ENCODE data around the gene SPATS2. TPM values are rescaled to one million over a fixed set of nuclear protein-coding genes. Genes with fewer than 3 reads are reported as not detected.
A peak's percentile ranks its signal among the peaks of the same experiment; 100 is the strongest.

The SPATS2 gene
- total and polyA plus RNA-seq, 2 donors (not counting 1 experiment from before 2014, with no cell fraction given), result 22.1 to 43.6 TPM

DNA sequence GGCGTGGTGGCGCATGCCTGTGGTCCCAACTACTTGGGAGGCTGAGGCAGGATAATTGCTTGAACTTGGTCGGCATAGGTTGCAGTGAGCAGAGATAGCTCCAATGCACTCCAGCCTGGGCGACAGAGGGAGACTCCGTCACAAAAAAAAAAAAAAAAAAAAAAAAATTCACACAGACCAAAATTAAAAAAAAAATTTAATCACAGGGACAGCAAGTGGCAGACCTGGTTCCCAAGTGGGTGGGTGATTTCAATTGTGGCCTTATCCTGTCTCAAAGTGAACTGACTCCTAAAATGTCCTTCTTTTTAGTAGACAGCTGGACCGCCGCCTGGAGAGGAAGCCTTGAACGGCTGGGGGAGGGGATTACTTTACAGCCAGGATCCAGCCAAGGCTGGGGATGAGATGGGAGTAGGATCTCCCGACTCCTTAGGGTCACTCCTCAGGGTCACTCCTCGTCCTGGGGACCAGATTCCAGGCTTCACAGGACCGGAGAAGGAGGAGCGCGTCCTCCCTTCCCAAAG lies 170.0 kb downstream of the SPATS2 start:
- H3K4me3 ChIP-seq (replicated peaks in 1 of 4; ENCODE audit: control extremely low read depth in 1 of 4, insufficient read depth in 1 of 4, low read depth in 3 of 4, low read length in 4 of 4), result peak overlapping the region in 2 of 4 experiments; percentile 37 to 43
- no peak overlapping the region for H3K9ac ChIP-seq (ENCODE audit: insufficient read depth, low read length)
- no peaks in the 10 kb centered on the region for H4K20me1 ChIP-seq (ENCODE audit: control insufficient read depth, extremely low read depth, insufficient read depth, low read length)
- no peak overlapping the region for H2AFZ ChIP-seq (ENCODE audit: low read length)
- H3K27ac ChIP-seq (ENCODE audit: insufficient read depth, low read length), result no peak overlapping the region
- no peak for TF ChIP-seq EZH2 (IDR thresholded peaks at IDR 0.05; ENCODE audit: low read length, missing control alignments)
- TF ChIP-seq, protein P1, sequence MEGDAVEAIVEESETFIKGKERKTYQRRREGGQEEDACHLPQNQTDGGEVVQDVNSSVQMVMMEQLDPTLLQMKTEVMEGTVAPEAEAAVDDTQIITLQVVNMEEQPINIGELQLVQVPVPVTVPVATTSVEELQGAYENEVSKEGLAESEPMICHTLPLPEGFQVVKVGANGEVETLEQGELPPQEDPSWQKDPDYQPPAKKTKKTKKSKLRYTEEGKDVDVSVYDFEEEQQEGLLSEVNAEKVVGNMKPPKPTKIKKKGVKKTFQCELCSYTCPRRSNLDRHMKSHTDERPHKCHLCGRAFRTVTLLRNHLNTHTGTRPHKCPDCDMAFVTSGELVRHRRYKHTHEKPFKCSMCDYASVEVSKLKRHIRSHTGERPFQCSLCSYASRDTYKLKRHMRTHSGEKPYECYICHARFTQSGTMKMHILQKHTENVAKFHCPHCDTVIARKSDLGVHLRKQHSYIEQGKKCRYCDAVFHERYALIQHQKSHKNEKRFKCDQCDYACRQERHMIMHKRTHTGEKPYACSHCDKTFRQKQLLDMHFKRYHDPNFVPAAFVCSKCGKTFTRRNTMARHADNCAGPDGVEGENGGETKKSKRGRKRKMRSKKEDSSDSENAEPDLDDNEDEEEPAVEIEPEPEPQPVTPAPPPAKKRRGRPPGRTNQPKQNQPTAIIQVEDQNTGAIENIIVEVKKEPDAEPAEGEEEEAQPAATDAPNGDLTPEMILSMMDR (conservative IDR thresholded peaks at IDR 0.05 in 1 of 2, IDR thresholded peaks at IDR 0.05 in 1 of 2; ENCODE audit: low read depth in 1 of 2, low read length in 2 of 2), result no peak
- DNase-seq (ENCODE audit: low read depth in 2 of 2), result no peak
- H3K36me3 ChIP-seq (ENCODE audit: control insufficient read depth, insufficient read depth, low read length), result no peaks in the 10 kb centered on the region
- H3K9me3 ChIP-seq (ENCODE audit: control insufficient read depth, insufficient read depth, low read depth, low read length), result no peaks in the 10 kb centered on the region
- H3K4me2 ChIP-seq (ENCODE audit: extremely low read depth, insufficient read depth, low read length), result peak overlapping the region; percentile 66
- H3K27me3 ChIP-seq (ENCODE audit: control insufficient read depth, insufficient read depth, low read length), result peaks cover 33% of the 10 kb centered on the region
- no peaks in the 10 kb centered on the region for H3K79me2 ChIP-seq (ENCODE audit: control insufficient read depth, insufficient read depth, low read length)
- peaks cover 7% of the 10 kb centered on the region for H3K4me1 ChIP-seq (ENCODE audit: control insufficient read depth, extremely low read depth, insufficient read depth, low read length)

DNA sequence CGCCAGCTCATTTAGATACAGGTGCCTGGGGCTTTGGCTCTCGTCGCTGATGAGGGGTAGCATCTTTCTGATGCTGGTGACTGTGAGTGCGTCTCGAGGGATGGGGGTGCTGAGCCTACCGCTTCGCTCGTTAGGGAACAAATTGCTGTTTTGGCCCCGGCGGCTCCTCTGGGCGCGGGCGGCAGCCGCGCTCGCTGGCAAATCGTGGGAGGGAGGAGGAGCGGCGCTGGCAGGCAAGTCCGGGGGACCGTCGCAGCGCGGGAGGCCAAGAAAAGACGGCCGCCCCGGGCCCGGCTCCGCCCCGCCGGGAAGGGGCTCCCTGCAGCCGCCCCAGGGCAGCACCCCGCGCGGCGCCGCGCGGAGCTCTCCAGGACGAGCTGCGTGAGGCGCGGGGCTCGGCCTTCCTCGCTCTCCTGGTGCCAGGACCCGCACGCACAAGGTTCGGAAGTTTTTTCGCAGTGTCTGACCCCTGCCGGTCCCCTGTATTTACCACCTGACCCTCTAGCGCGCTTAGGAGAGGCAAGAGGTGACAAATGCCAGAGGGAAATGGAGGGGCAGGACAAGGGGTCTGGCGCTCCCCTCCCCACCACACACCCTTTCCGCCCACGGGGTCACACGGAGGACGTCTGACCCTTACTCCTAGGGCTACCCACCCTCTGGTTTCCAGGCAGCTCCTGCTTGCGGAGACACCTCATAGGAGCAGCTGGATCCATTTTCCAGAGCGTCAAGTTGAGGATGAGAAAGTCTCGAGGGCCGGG lies 170.7 kb downstream of the SPATS2 start:
- no peak for DNase-seq (ENCODE audit: low read depth in 2 of 2)
- TF ChIP-seq EZH2 (IDR thresholded peaks at IDR 0.05; ENCODE audit: low read length, missing control alignments), result peak; percentile 95
- TF ChIP-seq, protein P1 (conservative IDR thresholded peaks at IDR 0.05 in 1 of 2, IDR thresholded peaks at IDR 0.05 in 1 of 2; ENCODE audit: low read depth in 1 of 2, low read length in 2 of 2), result no peak
- Histone ChIP-seq H3K4me1 (ENCODE audit: control insufficient read depth, extremely low read depth, insufficient read depth, low read length) (peaks cover 7% of the 10 kb centered on the region), H3K27me3 (ENCODE audit: control insufficient read depth, insufficient read depth, low read length) (peaks cover 33% of the 10 kb centered on the region), H3K9ac (ENCODE audit: insufficient read depth, low read length) (no peak overlapping the region), H3K4me3 (replicated peaks in 1 of 4; ENCODE audit: control extremely low read depth in 1 of 4, insufficient read depth in 1 of 4, low read depth in 3 of 4, low read length in 4 of 4) (peak overlapping the region; percentile 2 to 44 (median 36)), H3K4me2 (ENCODE audit: extremely low read depth, insufficient read depth, low read length) (peak overlapping the region; percentile 66), H3K79me2 (ENCODE audit: control insufficient read depth, insufficient read depth, low read length) (no peaks in the 10 kb centered on the region), H3K27ac (ENCODE audit: insufficient read depth, low read length) (no peak overlapping the region), H3K9me3 (ENCODE audit: control insufficient read depth, insufficient read depth, low read depth, low read length) (no peaks in the 10 kb centered on the region), H3K36me3 (ENCODE audit: control insufficient read depth, insufficient read depth, low read length) (no peaks in the 10 kb centered on the region), H2AFZ (ENCODE audit: low read length) (no peak overlapping the region), H4K20me1 (ENCODE audit: control insufficient read depth, extremely low read depth, insufficient read depth, low read length) (no peaks in the 10 kb centered on the region)

DNA sequence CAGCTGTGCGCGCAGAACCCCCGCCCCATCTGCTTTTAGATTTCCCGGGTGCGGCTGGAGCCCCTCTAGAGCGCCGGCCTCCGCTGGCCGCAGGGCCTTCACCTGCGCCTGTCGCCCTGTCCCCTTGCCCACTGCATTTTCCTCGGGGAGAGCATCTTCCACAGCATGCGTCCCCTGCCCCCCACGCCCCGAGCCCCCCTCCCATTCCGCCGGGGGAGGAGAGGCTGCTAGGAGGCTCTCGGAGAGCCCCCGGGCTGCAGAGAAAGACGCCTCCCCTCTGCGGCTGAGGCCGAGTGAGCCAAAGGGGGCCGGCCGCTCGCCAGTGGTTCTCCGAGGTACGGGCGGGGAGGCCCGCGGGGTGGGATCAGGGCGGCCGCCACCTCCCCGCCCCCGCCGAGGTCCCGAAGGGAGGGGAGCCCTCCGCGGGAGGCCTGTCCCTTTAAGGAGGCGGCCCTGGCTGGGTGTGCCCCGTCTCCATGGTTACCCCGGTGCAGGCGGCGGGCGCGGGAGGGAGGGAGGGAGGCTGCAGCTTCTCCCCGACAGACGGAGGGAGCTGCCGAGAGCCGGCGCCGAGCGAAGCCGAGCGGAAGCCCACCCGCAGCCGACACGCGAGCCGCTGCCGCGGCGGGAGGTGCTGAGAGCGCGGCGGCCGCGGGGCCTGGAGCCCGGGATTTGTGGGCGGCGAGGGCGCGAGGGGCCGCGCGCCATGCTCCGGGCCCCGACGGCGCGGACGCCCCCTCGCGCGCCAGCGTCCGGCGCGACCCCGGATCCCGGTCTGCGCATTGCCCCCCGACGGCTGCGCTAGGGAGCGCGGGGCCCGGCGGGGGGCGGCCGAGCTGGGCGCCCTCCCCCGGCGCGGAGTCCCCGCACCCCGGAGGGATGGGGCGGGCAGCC lies 171.5 kb downstream of the SPATS2 start, which contains the start of gene KCNH3:
Gene KCNH3, plus strand, starts transcription at position 521 of the 894 bp plus-strand sequence. CDS start 387 bp downstream, outside the sequence.
- Histone ChIP-seq H3K4me1 (ENCODE audit: control insufficient read depth, extremely low read depth, insufficient read depth, low read length) (peaks cover 7% of the 10 kb centered on the region), H3K9me3 (ENCODE audit: control insufficient read depth, insufficient read depth, low read depth, low read length) (no peaks in the 10 kb centered on the region), H3K4me2 (ENCODE audit: extremely low read depth, insufficient read depth, low read length) (peak within 1 kb of the TSS; percentile 66), H3K27me3 (ENCODE audit: control insufficient read depth, insufficient read depth, low read length) (peaks cover 33% of the 10 kb centered on the region), H4K20me1 (ENCODE audit: control insufficient read depth, extremely low read depth, insufficient read depth, low read length) (no peaks in the 10 kb centered on the region), H3K4me3 (replicated peaks in 1 of 4; ENCODE audit: control extremely low read depth in 1 of 4, insufficient read depth in 1 of 4, low read depth in 3 of 4, low read length in 4 of 4) (peak within 1 kb of the TSS; percentile 2 to 44 (median 37)), H3K27ac (ENCODE audit: insufficient read depth, low read length) (no peak within 1 kb of the TSS), H3K79me2 (ENCODE audit: control insufficient read depth, insufficient read depth, low read length) (no peaks in the 10 kb centered on the region), H3K9ac (ENCODE audit: insufficient read depth, low read length) (no peak within 1 kb of the TSS), H3K36me3 (ENCODE audit: control insufficient read depth, insufficient read depth, low read length) (no peaks in the 10 kb centered on the region), H2AFZ (ENCODE audit: low read length) (no peak within 1 kb of the TSS)
- no peak for TF ChIP-seq EZH2 (IDR thresholded peaks at IDR 0.05; ENCODE audit: low read length, missing control alignments)
- TF ChIP-seq, protein P1 (conservative IDR thresholded peaks at IDR 0.05 in 1 of 2, IDR thresholded peaks at IDR 0.05 in 1 of 2; ENCODE audit: low read depth in 1 of 2, low read length in 2 of 2), result no peak
- DNase-seq (ENCODE audit: low read depth in 2 of 2), result peak; percentile 57 to 61
